ENCODE measurements around the gene ZNF484.
"Not testable (repeated sequence)": the region's sequence is repeated elsewhere in the genome, so short reads cannot be mapped to it uniquely, and the experiment has no call there.

ZNF484 gene

GRCh38 chr9:92877531-92878430 is at the start of gene ZNF484:
Gene ZNF484, minus strand, starts transcription at chr9:92878038. Its CDS starts 3,009 bp downstream, at chr9:92875029.
- DNase-seq (ENCODE audit: low read depth in 2 of 2): peak; percentile 92 to 97

GRCh38 chr9:92920437-92920836 is 42.6 kb upstream of the ZNF484 start:
- no peak for DNase-seq (ENCODE audit: low read depth in 2 of 2)

GRCh38 chr9:92917176-92917800 is 39.5 kb upstream of the ZNF484 start:
- no peak for DNase-seq (ENCODE audit: low read depth in 2 of 2)

GRCh38 chr9:92911511-92912475 is 34.0 kb upstream of the ZNF484 start:
- DNase-seq (ENCODE audit: low read depth in 2 of 2): no peak

GRCh38 chr9:92905137-92905536 is 27.3 kb upstream of the ZNF484 start:
- not testable (repeated sequence) for DNase-seq (ENCODE audit: low read depth in 2 of 2)

- no peak for DNase-seq (ENCODE audit: low read depth in 2 of 2)
Measured at GRCh38 chr9:92897323-92897722, 19.5 kb upstream of the ZNF484 start.

GRCh38 chr9:92895812-92896436 is 18.1 kb upstream of the ZNF484 start:
- no peak for DNase-seq (ENCODE audit: low read depth in 2 of 2)

- DNase-seq (ENCODE audit: low read depth in 2 of 2): no peak
Measured at GRCh38 chr9:92894711-92895362, 17.0 kb upstream of the ZNF484 start.

- DNase-seq (ENCODE audit: low read depth in 2 of 2): not testable (repeated sequence)
Measured at GRCh38 chr9:92893916-92894610, 16.2 kb upstream of the ZNF484 start.

- not testable (repeated sequence) for DNase-seq (ENCODE audit: low read depth in 2 of 2)
Measured at GRCh38 chr9:92892276-92892675, 14.4 kb upstream of the ZNF484 start.

GRCh38 chr9:92890761-92891160 is 12.9 kb upstream of the ZNF484 start:
- no peak for DNase-seq (ENCODE audit: low read depth in 2 of 2)

- DNase-seq (ENCODE audit: low read depth in 2 of 2): no peak
Measured at GRCh38 chr9:92887880-92888338, 10.1 kb upstream of the ZNF484 start.

- DNase-seq (ENCODE audit: low read depth in 2 of 2): not testable (repeated sequence)
Measured at GRCh38 chr9:92886846-92887610, 9.2 kb upstream of the ZNF484 start.

- DNase-seq (ENCODE audit: low read depth in 2 of 2): not testable (repeated sequence)
Measured at GRCh38 chr9:92883666-92884405, 6.0 kb upstream of the ZNF484 start.

- no peak for DNase-seq (ENCODE audit: low read depth in 2 of 2)
Measured at GRCh38 chr9:92882276-92882675, 4.4 kb upstream of the ZNF484 start.

GRCh38 chr9:92875373-92875772 is 2.5 kb downstream of the ZNF484 start:
- DNase-seq (ENCODE audit: low read depth in 2 of 2): no peak

GRCh38 chr9:92870289-92870688 is 7.5 kb downstream of the ZNF484 start:
- no peak for DNase-seq (ENCODE audit: low read depth in 2 of 2)

GRCh38 chr9:92866600-92866999 is 11.2 kb downstream of the ZNF484 start:
- DNase-seq (ENCODE audit: low read depth in 2 of 2): not testable (repeated sequence)

GRCh38 chr9:92864152-92864551 is 13.7 kb downstream of the ZNF484 start:
- DNase-seq (ENCODE audit: low read depth in 2 of 2): no peak
